GM18951 (cell line): ENCODE data around the gene PDE6B.

ENCODE experiments used
- POLR2A ChIP-seq: IDR thresholded peaks from 4 replicates; pipeline ENCODE4 v1.6.1; 2011; ENCODE audit warnings: mild to moderate bottlenecking; ENCODE audit not compliant: insufficient read length, insufficient read depth; ENCODE audit errors: extremely low read depth
- in situ Hi-C: fragments of 300-500 bp; cut with MboI; formaldehyde crosslinking; loops from one replicate; pipeline ENCODE4 v1.12.0; 2022; ENCODE audit warnings: low sequenced_read_pairs, mixed read lengths, inconsistent platforms; ENCODE audit not compliant: unreplicated experiment

The PDE6B gene

DNA sequence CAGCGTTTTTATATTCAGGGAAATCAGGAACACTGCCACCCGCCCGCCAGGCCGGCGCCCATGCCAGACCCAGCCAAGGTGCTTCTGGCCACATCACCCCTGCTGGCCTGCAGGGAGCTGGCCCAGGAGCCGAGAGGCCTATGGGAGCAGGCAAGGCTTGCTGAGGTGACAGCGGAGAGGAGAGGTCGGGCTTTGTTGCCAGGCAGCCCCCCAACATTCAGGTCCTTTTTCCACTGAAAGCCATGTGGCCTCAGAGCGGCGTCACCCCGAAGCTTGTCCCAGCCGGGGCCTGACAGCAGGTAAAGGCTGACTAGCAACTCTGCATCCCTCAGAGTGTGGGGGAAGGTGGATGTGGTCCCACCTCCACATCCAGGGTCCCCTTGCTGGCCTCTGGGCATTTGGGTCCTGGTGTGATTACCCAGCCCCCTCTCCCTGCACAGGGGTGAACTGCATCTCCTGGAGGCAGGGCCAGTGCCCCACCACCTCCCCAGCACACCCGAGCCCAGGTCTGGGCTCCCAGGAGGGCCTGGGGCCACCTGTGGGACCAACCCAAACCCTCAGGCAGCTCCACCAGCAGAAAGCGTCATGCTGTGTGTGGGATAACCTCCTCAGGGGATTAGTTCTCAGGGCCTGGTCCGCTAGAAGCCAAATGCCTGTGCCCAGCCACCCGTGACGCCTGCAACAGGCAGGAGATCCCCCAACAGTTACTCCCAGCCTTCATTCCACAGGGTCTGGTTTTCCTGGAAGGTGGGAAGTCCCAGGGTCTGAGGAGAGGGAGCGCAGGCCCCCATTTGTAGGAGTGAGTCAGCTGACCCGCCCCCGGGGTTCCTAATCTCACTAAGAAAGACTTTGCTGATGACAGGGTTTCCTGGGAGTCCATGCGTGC lies at the start of gene PDE6B:
TSS of gene PDE6B (plus strand) at position 869 of the 886 bp plus-strand sequence. CDS start 54 bp downstream, outside the sequence.
- in situ Hi-C loops = no loop called here
- TF ChIP-seq POLR2A = no peak

DNA sequence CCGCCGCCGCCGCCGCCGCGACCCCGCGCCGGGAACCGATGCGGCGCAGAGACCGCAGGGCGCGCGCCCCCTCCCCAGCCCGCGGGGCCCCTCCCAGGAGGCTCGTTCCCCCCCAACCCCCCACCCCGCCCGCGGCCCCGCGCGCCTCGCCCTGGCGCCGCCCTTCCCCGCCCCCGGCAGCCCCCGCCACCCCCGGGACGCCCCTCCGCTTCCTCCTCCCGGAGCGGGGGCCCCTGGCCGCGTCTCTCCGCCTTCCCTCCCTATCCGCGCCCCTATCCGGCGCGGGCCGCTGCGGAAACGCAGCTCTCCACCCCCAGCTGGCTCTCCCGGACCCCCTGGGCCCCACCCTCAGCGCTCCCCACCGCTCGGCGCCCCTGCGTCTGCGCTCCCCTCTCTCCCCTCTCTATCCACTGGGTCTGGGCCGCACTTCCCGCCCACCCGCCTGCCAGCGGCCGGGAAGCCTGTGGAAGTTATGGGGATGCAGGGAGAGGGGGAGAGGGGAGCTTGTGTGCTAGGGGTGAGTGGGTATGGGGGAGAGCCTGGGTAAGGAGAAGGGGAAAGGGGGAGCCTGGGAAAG lies 49.0 kb upstream of the PDE6B start, which contains the start of gene TMEM271:
TSS of gene TMEM271 (minus strand) at position 51 of the 577 bp plus-strand sequence. CDS start 233 bp downstream, outside the sequence.
- no peak for TF ChIP-seq POLR2A
- in situ Hi-C loops = no loop called here

DNA sequence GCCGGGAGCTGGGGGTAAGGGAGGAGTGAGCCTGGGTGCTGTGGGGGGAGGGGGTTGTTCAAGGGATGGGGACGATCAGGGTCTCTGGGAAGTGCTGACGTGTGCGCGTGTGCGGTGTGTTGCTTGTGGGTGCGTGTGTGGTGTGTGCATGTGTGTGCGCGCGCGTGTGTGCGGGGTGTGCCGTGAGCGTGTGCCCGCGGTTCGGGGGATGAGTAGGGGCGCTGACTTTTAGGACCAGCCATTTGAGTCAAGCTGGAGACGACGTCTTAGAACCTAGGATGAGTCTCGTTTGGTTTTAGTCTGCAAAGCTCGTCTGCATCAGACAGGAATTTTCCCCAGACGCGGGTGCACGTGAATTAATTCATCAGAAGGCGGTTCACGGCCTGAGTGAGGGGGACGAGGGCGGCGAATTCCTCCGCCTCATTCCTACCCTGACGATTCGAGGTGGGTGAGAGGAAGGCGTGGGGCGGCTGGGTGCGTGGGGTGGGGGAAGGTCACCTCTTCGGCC lies 48.3 kb upstream of the PDE6B start:
- in situ Hi-C loops = no loop called here
- no peak for TF ChIP-seq POLR2A

DNA sequence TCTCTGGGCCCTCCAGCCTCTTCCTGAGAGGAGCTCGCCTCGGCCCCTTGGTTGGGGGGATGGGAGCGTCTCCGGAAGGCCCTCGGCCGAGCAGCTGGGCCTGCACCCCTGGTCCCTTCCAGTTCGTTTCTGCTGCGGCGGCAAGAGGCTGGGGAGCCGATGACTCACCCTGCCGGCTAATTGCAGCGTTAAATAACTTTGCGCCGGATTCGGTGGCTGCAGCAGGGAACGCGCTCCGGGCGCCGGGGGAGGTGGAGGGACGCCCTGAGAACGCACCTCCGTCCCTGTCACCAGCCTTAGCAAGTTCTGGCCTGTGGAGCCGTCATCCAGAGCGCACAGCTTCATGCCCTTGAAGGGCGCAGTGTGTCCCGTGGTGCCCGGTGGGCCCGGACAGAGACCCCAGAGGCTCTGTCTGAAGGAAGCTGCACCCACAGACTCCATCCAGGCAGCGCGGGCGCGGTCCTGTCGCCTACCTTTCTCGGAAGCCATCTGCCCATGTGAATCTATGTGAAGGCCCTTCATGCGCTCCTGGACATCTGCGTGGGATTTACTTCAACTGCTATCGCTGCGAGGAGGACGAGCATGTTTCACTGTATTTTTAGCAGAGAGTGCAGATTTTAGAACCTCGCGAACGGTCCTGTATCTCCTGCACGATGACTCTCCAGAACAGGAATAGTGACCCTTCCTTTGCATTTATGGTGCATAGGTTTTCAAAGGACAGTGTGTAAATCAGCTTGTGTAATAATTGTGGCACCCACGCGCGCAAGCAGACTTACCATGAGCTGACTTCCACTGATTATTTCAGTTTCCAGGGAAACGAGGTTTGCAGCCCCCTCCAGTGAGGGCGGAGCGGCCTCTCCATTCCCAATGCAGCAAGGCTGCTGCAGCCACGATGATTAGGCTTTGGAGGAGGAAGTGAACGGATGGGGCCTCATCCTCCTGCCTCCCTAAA lies 47.6 kb upstream of the PDE6B start:
- TF ChIP-seq POLR2A = no peak
- in situ Hi-C loops = no loop called here

DNA sequence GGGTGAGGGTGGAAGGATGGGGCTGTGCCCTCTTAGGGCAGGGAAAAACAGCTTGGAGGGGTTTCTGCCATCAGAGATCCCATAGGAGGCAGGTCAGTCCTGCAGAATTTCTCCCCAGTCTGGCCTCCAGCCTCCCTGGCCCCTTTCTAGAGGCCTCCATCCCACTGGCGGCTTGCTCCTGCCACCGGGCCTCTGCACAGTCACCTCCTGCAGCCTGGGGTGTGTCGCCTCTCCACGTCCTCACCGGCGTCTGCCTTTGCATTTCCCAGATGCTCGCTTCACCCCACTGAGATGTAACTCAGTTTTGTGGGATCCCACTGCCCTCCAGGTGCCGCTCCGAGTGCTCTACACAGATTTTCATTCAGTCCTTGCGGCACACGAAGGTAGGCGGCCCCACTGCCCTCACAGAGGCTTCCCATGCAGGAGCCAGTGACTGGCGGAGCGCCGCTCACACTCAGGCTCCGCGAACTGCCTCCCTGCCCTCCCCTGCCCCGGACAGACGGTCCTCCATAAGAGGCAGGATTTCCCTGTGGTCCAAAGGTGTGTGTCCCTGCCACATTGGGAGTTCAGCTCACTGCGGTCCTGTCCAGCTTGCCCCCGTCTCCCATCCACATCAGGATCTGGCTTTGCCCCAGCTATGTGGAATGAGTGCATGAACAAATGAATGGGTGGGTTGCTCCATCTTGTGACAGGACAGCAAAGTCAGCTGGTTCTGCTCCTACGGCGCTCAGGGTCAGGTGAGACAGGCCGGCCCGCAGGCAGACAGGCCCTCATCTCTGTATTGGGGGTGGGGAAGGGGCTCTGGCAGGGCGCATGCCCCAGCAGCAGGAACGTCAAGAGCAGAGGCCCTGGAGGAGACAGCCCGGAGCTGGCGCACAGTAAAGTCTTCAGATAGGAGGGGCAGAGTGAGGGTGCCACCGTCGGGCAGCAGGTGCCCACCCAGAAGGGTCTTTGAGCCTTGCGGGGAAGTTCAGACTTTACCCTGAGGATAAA lies 46.6 kb upstream of the PDE6B start:
- in situ Hi-C loops = no loop called here
- no peak for TF ChIP-seq POLR2A

DNA sequence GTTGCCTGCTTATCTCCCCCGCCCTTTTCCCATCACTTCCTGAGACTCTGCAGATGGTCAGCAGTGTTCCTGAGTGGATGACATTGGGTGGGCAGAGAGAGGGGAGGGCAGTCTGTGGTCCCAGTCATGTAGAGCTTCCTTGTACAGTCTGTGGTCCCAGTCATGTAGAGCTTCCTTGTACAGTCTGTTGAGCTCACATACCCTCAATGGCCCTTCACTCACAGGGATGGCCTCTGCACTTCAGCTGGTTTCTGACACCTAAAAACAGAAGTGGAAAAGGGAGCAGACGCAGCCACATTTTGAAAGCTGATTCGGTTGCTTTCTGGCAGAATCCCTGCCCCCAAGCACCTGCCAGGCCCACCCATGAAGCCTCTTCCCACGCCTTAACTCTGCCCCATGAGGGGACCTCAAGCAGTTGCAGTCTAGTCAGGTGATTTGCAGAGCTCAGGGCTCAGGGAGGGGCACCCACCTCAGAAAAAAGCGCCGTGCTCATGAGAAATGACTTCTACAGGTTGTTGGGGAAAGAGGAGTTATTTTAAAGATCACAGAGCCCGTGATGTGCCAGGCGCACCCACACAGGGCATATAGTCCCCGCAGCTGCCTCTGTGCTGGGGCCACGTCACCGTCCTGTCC lies 45.7 kb upstream of the PDE6B start:
- no peak for TF ChIP-seq POLR2A
- in situ Hi-C loops = no loop called here

DNA sequence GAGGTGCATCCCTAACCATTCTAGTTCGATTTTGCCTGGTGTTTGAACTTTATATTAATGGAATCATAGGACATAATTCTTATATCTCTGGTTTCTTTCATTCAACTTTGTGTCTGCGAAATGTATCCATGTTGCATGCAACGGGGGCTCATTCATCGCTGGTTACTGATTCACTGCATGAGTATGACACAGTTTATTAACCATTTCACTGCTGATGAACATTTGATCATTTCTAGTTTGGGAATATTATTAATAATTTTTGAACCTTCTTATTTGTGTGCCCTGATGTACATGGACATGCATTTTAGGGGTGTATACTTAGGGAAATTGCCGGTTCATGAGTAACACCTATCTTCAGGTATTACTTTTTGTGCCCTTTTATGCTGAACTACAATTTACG lies 44.2 kb upstream of the PDE6B start:
- in situ Hi-C loops = no loop called here
- no peak for TF ChIP-seq POLR2A

DNA sequence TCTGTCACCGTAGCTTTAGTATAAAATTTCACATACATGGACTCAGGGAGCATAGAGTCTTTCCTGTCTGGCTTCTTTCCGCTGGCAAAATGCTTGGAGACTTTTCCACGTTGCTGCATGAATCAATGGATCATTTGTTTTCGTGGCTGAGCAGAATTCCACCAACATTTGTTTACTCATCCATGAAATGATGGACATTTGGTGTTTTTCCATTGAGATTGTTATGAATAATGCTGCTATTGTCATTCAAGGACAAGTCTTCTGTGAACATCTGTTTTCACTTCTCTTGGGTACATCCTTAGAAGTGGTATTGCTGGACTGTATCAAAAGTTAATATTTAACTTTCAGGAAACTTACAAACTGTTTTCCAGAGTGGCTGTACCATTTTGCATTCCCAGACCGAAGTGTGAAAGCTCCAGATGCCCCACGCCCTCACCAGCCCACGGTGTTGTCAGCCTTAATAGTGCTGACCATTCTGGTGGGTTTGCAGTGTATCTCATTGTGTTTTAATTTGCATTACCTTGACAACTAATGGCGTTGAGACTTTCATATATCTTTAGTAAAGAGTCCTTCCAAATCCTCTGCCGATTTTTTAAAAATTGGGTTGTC lies 43.5 kb upstream of the PDE6B start:
- in situ Hi-C loops = no loop called here

DNA sequence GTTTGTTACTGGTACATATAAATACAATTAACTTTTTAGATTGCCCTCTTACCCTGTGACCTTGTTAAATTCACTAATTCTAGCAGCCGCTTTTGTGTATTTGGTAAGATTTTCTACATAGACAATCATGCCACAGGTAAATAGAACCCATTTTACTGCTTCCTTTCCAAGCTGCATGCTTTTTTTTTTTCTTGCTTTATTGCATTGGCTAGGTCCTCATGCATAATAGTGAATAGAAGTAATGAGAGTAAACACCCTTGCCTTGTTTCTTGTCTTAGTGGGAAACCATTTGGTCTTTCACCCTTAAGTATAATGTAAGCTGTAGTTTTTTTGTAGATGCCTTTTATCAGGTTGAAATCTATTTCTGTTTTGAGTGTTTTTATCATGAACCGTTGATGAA lies 41.6 kb upstream of the PDE6B start:
- in situ Hi-C loops = no loop called here
- TF ChIP-seq POLR2A = no peak

More for the DNA sequence above, 43.5 kb upstream of the PDE6B start:
- no peak for TF ChIP-seq POLR2A

GRCh38 chr4:587671-588350 lies 37.6 kb upstream of the PDE6B start:
- in situ Hi-C loops = no loop called here
- TF ChIP-seq POLR2A = no peak
